GM23338 (cell line): ENCODE data around the gene HOXA3. TPM values are rescaled to one million over a fixed set of nuclear protein-coding genes. Genes with fewer than 3 reads are reported as not detected.

ENCODE experiments used
- CREB1 ChIP-seq: fragments of 250-450 bp; sonication (Bioruptor Pico); IDR thresholded peaks from 2 replicates; pipeline ENCODE4 v1.5.0; 2020; ENCODE audit warnings: low read depth, mild to moderate bottlenecking, moderate library complexity
- EZH2 ChIP-seq: fragments of 200-600 bp; sonication (generic); IDR thresholded peaks from one replicate; pipeline ENCODE4 v1.8.0; 2017; ENCODE audit warnings: antibody characterized with exemption, mild to moderate bottlenecking, low read depth; ENCODE audit not compliant: unreplicated experiment
- NANOG ChIP-seq: IDR thresholded peaks from 2 replicates; pipeline ENCODE4 v1.6.1; 2016; ENCODE audit warnings: antibody characterized with exemption, borderline replicate concordance
- STAT1 ChIP-seq: IDR thresholded peaks from one replicate; pipeline ENCODE4 v1.6.1; 2016; ENCODE audit warnings: antibody characterized with exemption; ENCODE audit not compliant: unreplicated experiment
- ZNF331 ChIP-seq: fragments of 250-450 bp; sonication (Bioruptor Pico); IDR thresholded peaks from 2 replicates; pipeline ENCODE4 v1.5.0; 2020; ENCODE audit warnings: low read depth, mild to moderate bottlenecking, moderate library complexity
- polyA plus RNA-seq: library from polyadenylated mRNA; unstranded; fragments of >200 nt; fragmentation: Nextera tagmentation; extraction: Ambion mirVana; gene quantifications from 2 replicates; pipeline ENCODE4 v1.2.1, GENCODE V29; 2016
- total RNA-seq: library from RNA; depleted of rRNA; stranded (reverse); fragments of >200 nt; shearing (Covaris generic); gene quantifications from 2 replicates; pipeline ENCODE4 v1.2.3, GENCODE V29; 2014
- TF ChIP-seq, protein P1 (sequence below): fragments of 250-450 bp; sonication (Bioruptor Pico); IDR thresholded peaks from 2 replicates; pipeline ENCODE4 v1.5.0; 2020; ENCODE audit warnings: mild to moderate bottlenecking, moderate library complexity
- TF ChIP-seq, protein P2 (sequence below): IDR thresholded peaks from 2 replicates; pipeline ENCODE4 v1.6.1; 2016; ENCODE audit warnings: antibody characterized with exemption
- TF ChIP-seq, protein P3 (sequence below), 2 experiments: fragments of 200-600 bp in 1 of 2; sonication (generic) in 1 of 2; conservative IDR thresholded peaks; 2 replicates each; pipeline versions ENCODE4 v1.5.1 to v1.6.1; 2016 to 2017; ENCODE audit warnings: antibody characterized with exemption in 2 of 2, low read depth in 2 of 2, mild to moderate bottlenecking in 2 of 2, moderate library complexity in 1 of 2

The HOXA3 gene
- total and polyA plus RNA-seq, 2 experiments from 2014 or later = not detected

DNA sequence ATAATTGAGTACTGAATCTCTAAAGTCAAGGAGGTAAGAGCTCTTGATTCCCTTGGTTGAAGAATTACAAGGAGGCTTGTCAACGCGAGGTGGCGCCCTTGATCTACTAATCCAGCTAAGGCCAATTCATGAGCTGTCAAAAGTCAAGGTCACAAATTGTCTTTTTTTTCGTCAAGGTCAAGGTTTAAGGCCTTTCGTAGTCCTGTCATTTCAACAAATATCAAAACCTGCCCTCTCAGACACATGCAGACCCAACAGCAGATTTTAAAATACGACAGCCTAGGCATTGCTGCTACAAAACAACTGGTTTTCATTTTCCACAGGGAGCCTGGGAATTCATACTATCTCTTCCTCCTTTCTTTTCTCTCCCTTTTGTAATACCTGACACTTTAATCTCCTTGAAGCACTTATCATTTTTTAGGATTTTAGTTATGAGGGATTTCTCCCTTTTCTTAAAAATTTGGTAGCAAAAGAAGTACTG is 43.9 kb upstream of the HOXA3 start (continued):
- TF ChIP-seq, protein P1, sequence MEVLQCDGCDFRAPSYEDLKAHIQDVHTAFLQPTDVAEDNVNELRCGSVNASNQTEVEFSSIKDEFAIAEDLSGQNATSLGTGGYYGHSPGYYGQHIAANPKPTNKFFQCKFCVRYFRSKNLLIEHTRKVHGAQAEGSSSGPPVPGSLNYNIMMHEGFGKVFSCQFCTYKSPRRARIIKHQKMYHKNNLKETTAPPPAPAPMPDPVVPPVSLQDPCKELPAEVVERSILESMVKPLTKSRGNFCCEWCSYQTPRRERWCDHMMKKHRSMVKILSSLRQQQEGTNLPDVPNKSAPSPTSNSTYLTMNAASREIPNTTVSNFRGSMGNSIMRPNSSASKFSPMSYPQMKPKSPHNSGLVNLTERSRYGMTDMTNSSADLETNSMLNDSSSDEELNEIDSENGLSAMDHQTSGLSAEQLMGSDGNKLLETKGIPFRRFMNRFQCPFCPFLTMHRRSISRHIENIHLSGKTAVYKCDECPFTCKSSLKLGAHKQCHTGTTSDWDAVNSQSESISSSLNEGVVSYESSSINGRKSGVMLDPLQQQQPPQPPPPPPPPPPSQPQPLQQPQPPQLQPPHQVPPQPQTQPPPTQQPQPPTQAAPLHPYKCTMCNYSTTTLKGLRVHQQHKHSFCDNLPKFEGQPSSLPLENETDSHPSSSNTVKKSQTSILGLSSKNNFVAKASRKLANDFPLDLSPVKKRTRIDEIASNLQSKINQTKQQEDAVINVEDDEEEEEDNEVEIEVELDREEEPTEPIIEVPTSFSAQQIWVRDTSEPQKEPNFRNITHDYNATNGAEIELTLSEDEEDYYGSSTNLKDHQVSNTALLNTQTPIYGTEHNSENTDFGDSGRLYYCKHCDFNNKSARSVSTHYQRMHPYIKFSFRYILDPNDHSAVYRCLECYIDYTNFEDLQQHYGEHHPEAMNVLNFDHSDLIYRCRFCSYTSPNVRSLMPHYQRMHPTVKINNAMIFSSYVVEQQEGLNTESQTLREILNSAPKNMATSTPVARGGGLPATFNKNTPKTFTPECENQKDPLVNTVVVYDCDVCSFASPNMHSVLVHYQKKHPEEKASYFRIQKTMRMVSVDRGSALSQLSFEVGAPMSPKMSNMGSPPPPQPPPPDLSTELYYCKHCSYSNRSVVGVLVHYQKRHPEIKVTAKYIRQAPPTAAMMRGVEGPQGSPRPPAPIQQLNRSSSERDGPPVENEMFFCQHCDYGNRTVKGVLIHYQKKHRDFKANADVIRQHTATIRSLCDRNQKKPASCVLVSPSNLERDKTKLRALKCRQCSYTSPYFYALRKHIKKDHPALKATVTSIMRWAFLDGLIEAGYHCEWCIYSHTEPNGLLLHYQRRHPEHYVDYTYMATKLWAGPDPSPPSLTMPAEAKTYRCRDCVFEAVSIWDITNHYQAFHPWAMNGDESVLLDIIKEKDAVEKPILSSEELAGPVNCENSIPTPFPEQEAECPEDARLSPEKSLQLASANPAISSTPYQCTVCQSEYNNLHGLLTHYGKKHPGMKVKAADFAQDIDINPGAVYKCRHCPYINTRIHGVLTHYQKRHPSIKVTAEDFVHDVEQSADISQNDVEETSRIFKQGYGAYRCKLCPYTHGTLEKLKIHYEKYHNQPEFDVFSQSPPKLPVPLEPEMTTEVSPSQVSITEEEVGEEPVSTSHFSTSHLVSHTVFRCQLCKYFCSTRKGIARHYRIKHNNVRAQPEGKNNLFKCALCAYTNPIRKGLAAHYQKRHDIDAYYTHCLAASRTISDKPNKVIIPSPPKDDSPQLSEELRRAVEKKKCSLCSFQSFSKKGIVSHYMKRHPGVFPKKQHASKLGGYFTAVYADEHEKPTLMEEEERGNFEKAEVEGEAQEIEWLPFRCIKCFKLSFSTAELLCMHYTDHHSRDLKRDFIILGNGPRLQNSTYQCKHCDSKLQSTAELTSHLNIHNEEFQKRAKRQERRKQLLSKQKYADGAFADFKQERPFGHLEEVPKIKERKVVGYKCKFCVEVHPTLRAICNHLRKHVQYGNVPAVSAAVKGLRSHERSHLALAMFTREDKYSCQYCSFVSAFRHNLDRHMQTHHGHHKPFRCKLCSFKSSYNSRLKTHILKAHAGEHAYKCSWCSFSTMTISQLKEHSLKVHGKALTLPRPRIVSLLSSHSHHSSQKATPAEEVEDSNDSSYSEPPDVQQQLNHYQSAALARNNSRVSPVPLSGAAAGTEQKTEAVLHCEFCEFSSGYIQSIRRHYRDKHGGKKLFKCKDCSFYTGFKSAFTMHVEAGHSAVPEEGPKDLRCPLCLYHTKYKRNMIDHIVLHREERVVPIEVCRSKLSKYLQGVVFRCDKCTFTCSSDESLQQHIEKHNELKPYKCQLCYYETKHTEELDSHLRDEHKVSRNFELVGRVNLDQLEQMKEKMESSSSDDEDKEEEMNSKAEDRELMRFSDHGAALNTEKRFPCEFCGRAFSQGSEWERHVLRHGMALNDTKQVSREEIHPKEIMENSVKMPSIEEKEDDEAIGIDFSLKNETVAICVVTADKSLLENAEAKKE (CRISPR knock-in tag) = no peak
- TF ChIP-seq ZNF331 (no peak), STAT1 (no peak), NANOG (no peak), EZH2 (peak; percentile 67), CREB1 (CRISPR knock-in tag) (no peak)
- TF ChIP-seq, protein P2, sequence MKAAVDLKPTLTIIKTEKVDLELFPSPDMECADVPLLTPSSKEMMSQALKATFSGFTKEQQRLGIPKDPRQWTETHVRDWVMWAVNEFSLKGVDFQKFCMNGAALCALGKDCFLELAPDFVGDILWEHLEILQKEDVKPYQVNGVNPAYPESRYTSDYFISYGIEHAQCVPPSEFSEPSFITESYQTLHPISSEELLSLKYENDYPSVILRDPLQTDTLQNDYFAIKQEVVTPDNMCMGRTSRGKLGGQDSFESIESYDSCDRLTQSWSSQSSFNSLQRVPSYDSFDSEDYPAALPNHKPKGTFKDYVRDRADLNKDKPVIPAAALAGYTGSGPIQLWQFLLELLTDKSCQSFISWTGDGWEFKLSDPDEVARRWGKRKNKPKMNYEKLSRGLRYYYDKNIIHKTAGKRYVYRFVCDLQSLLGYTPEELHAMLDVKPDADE = no peak
- TF ChIP-seq, protein P3, sequence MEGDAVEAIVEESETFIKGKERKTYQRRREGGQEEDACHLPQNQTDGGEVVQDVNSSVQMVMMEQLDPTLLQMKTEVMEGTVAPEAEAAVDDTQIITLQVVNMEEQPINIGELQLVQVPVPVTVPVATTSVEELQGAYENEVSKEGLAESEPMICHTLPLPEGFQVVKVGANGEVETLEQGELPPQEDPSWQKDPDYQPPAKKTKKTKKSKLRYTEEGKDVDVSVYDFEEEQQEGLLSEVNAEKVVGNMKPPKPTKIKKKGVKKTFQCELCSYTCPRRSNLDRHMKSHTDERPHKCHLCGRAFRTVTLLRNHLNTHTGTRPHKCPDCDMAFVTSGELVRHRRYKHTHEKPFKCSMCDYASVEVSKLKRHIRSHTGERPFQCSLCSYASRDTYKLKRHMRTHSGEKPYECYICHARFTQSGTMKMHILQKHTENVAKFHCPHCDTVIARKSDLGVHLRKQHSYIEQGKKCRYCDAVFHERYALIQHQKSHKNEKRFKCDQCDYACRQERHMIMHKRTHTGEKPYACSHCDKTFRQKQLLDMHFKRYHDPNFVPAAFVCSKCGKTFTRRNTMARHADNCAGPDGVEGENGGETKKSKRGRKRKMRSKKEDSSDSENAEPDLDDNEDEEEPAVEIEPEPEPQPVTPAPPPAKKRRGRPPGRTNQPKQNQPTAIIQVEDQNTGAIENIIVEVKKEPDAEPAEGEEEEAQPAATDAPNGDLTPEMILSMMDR (conservative IDR thresholded peaks at IDR 0.05; ENCODE audit: low read depth in 2 of 2) = peak; percentile 90 to 97
